Keratinocyte (primary cell): ENCODE data around the gene TMC8.

ENCODE experiments used
- EZH2 ChIP-seq: IDR thresholded peaks from one replicate; pipeline ENCODE4 v1.6.1; 2012; ENCODE audit warnings: inconsistent platforms, mild to moderate bottlenecking, low read length, moderate library complexity
- TF ChIP-seq, protein P1 (sequence below), 3 experiments: IDR thresholded peaks in 1 of 3; conservative IDR thresholded peaks in 1 of 3; optimal IDR thresholded peaks in 1 of 3; 2 replicates in 2 of 3; 3 replicates in 1 of 3; pipeline versions ENCODE3 to v1.5.1; 2011; ENCODE audit warnings: low read length in 3 of 3, mild to moderate bottlenecking in 3 of 3, moderate library complexity in 2 of 3, control low read depth in 1 of 3, inconsistent platforms in 1 of 3; ENCODE audit not compliant: insufficient read depth in 2 of 3; ENCODE audit errors: extremely low read depth in 1 of 3

DNA sequence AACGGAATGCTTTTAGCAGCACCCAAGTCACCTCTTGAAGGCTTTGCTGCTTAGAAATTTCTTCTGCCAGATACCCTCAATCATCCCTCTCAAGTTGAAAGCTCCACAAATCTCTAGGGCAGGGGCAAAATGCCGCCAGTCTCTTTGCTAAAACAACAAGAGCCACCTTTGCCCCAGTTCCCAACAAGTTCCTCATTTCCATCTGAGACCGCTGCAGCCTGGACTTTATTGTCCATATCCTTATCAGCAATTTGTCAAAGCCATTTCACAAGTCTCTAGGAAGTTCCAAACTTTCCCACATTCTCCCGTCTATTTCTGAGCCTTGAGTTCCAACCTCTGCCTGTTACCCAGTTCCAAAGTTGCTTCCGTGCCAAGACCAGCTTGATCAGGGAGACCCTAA lies 29.5 kb upstream of the TMC8 start:
- TF ChIP-seq EZH2 = no peak
- TF ChIP-seq, protein P1, sequence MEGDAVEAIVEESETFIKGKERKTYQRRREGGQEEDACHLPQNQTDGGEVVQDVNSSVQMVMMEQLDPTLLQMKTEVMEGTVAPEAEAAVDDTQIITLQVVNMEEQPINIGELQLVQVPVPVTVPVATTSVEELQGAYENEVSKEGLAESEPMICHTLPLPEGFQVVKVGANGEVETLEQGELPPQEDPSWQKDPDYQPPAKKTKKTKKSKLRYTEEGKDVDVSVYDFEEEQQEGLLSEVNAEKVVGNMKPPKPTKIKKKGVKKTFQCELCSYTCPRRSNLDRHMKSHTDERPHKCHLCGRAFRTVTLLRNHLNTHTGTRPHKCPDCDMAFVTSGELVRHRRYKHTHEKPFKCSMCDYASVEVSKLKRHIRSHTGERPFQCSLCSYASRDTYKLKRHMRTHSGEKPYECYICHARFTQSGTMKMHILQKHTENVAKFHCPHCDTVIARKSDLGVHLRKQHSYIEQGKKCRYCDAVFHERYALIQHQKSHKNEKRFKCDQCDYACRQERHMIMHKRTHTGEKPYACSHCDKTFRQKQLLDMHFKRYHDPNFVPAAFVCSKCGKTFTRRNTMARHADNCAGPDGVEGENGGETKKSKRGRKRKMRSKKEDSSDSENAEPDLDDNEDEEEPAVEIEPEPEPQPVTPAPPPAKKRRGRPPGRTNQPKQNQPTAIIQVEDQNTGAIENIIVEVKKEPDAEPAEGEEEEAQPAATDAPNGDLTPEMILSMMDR (optimal IDR thresholded peaks at IDR 0.05 in 1 of 3, IDR thresholded peaks at IDR 0.05 in 1 of 3, conservative IDR thresholded peaks at IDR 0.05 in 1 of 3; ENCODE audit: extremely low read depth in 1 of 3, insufficient read depth in 2 of 3, low read length in 3 of 3) = no peak
